HEK293 (cell line): ENCODE data around the gene PPDPF.

ENCODE experiments used
- EGR2 ChIP-seq: fragments of 450-650 bp; formaldehyde crosslinking; IDR thresholded peaks from 2 replicates; pipeline ENCODE4 v1.5.1; 2016; ENCODE audit warnings: low read depth, missing biosample characterization, missing genetic modification characterization
- ZNF16 ChIP-seq: fragments of 450-650 bp; formaldehyde crosslinking; IDR thresholded peaks from 2 replicates; pipeline ENCODE4 v1.5.1; 2016; ENCODE audit warnings: low read depth, missing biosample characterization, missing genetic modification characterization
- ZNF670 ChIP-seq: fragments of 450-650 bp; formaldehyde crosslinking; IDR thresholded peaks from 2 replicates; pipeline ENCODE4 v1.5.1; 2016; ENCODE audit warnings: missing biosample characterization, missing genetic modification characterization, low read depth
- TF ChIP-seq, protein P1 (sequence below): fragments of 450-650 bp; formaldehyde crosslinking; IDR thresholded peaks from 2 replicates; pipeline ENCODE4 v1.5.1; 2016; ENCODE audit warnings: missing biosample characterization, missing genetic modification characterization
- TF ChIP-seq, protein P2 (sequence below): fragments of 450-650 bp; formaldehyde crosslinking; IDR thresholded peaks from 2 replicates; pipeline ENCODE4 v1.5.1; 2016; ENCODE audit warnings: missing biosample characterization, missing genetic modification characterization

- TF ChIP-seq, protein P1, sequence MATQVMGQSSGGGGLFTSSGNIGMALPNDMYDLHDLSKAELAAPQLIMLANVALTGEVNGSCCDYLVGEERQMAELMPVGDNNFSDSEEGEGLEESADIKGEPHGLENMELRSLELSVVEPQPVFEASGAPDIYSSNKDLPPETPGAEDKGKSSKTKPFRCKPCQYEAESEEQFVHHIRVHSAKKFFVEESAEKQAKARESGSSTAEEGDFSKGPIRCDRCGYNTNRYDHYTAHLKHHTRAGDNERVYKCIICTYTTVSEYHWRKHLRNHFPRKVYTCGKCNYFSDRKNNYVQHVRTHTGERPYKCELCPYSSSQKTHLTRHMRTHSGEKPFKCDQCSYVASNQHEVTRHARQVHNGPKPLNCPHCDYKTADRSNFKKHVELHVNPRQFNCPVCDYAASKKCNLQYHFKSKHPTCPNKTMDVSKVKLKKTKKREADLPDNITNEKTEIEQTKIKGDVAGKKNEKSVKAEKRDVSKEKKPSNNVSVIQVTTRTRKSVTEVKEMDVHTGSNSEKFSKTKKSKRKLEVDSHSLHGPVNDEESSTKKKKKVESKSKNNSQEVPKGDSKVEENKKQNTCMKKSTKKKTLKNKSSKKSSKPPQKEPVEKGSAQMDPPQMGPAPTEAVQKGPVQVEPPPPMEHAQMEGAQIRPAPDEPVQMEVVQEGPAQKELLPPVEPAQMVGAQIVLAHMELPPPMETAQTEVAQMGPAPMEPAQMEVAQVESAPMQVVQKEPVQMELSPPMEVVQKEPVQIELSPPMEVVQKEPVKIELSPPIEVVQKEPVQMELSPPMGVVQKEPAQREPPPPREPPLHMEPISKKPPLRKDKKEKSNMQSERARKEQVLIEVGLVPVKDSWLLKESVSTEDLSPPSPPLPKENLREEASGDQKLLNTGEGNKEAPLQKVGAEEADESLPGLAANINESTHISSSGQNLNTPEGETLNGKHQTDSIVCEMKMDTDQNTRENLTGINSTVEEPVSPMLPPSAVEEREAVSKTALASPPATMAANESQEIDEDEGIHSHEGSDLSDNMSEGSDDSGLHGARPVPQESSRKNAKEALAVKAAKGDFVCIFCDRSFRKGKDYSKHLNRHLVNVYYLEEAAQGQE (tag by site-specific recombination) = no peak
- TF ChIP-seq ZNF16 (tag by site-specific recombination) (no peak), EGR2 (tag by site-specific recombination) (no peak), ZNF670 (tag by site-specific recombination) (no peak)
- TF ChIP-seq, protein P2, sequence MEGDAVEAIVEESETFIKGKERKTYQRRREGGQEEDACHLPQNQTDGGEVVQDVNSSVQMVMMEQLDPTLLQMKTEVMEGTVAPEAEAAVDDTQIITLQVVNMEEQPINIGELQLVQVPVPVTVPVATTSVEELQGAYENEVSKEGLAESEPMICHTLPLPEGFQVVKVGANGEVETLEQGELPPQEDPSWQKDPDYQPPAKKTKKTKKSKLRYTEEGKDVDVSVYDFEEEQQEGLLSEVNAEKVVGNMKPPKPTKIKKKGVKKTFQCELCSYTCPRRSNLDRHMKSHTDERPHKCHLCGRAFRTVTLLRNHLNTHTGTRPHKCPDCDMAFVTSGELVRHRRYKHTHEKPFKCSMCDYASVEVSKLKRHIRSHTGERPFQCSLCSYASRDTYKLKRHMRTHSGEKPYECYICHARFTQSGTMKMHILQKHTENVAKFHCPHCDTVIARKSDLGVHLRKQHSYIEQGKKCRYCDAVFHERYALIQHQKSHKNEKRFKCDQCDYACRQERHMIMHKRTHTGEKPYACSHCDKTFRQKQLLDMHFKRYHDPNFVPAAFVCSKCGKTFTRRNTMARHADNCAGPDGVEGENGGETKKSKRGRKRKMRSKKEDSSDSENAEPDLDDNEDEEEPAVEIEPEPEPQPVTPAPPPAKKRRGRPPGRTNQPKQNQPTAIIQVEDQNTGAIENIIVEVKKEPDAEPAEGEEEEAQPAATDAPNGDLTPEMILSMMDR (tag by site-specific recombination) = no peak
These were observed 35.7 kb upstream of the PPDPF start for GRCh38 chr20:63484651-63485403.
